ENCODE data around the gene ZNF726. TPM values are rescaled to one million over a fixed set of nuclear protein-coding genes. Genes with fewer than 3 reads are reported as not detected.
"Not testable (repeated sequence)": the region's sequence is repeated elsewhere in the genome, so short reads cannot be mapped to it uniquely, and the experiment has no call there.

The ZNF726 gene
- total RNA-seq, 1 experiment from 2014 or later = not detected

GRCh38 chr19:23956051-23956450, 41.4 kb downstream of the ZNF726 start:
- DNase-seq = no peak
- no peaks in the 10 kb centered on the region for H3K36me3 Mint-ChIP-seq (ENCODE audit: insufficient read depth, unreplicated experiment)
- H3K27ac Mint-ChIP-seq (ENCODE audit: unreplicated experiment) = no peak overlapping the region
- H3K4me3 Mint-ChIP-seq (ENCODE audit: unreplicated experiment) = no peak overlapping the region
- no peaks in the 10 kb centered on the region for H3K36me3 ChIP-seq (ENCODE audit: control insufficient read depth, insufficient read depth, low read length)
- intact Hi-C loops (cut with micrococcal nuclease; ENCODE audit: unreplicated experiment) = no loop called here
- peaks cover under 1% of the 10 kb centered on the region for H3K9me3 Mint-ChIP-seq (ENCODE audit: unreplicated experiment)
- H3K9me3 ChIP-seq = no peaks in the 10 kb centered on the region; the same call in 1 of the 2 replicates
- ChIA-PET POLR2A (no interaction called here), CTCF (no interaction called here)
- TF ChIP-seq CTCF (IDR thresholded peaks at IDR 0.05; ENCODE audit: insufficient read depth in 1 of 2, low read depth in 1 of 2, low read length in 1 of 2, severe bottlenecking in 1 of 2, unreplicated experiment in 1 of 2) = no peak
- H3K4me3 ChIP-seq (ENCODE audit: low read depth, low read length) = no peak overlapping the region
- H3K4me1 ChIP-seq = no peaks in the 10 kb centered on the region
- no peaks in the 10 kb centered on the region for H3K27me3 Mint-ChIP-seq (ENCODE audit: insufficient read depth, unreplicated experiment)
- no TSS peak for BruUV-seq (replicated peaks)
- H3K27me3 ChIP-seq (replicated peaks; ENCODE audit: control insufficient read depth, insufficient read depth, low read length) = no peaks in the 10 kb centered on the region
- H3K4me1 Mint-ChIP-seq (ENCODE audit: low read depth, unreplicated experiment) = no peaks in the 10 kb centered on the region

GRCh38 chr19:23957660-23958281, 43.1 kb downstream of the ZNF726 start:
- Mint-ChIP-seq H3K27ac (ENCODE audit: unreplicated experiment) (no peak overlapping the region), H3K36me3 (ENCODE audit: insufficient read depth, unreplicated experiment) (no peaks in the 10 kb centered on the region), H3K4me1 (ENCODE audit: low read depth, unreplicated experiment) (no peaks in the 10 kb centered on the region), H3K9me3 (ENCODE audit: unreplicated experiment) (peaks cover 14% of the 10 kb centered on the region), H3K27me3 (ENCODE audit: insufficient read depth, unreplicated experiment) (no peaks in the 10 kb centered on the region), H3K4me3 (ENCODE audit: unreplicated experiment) (no peak overlapping the region)
- intact Hi-C loops (cut with micrococcal nuclease; ENCODE audit: unreplicated experiment) = no loop called here
- Histone ChIP-seq H3K4me3 (ENCODE audit: low read depth, low read length) (no peak overlapping the region), H3K36me3 (ENCODE audit: control insufficient read depth, insufficient read depth, low read length) (no peaks in the 10 kb centered on the region), H3K9me3 (no peaks in the 10 kb centered on the region; the same call in 1 of the 2 replicates), H3K4me1 (no peaks in the 10 kb centered on the region), H3K27me3 (replicated peaks; ENCODE audit: control insufficient read depth, insufficient read depth, low read length) (no peaks in the 10 kb centered on the region)
- TF ChIP-seq CTCF (IDR thresholded peaks at IDR 0.05; ENCODE audit: insufficient read depth in 1 of 2, low read depth in 1 of 2, low read length in 1 of 2, severe bottlenecking in 1 of 2, unreplicated experiment in 1 of 2) = no peak
- BruUV-seq (replicated peaks) = no TSS peak
- POLR2A ChIA-PET = no interaction called here
- CTCF ChIA-PET = no interaction called here
- DNase-seq = no peak

DNA sequence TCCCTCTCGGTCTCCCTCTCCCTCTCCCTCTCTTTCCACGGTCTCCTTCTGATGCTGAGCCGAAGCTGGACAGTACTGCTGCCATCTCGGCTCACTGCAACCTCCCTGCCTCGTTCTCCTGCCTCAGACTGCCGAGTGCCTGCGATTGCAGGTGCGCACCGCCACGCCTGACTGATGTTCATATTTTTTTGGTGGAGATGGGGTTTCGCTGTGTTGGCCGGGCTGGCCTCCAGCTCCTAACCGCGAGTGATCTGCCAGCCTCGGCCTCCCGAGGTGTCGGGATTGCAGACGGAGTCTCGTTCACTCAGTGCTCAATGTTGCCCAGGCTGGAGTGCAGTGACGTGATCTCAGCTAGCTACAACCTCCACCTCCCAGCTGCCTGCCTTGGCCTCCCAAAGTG, 48.7 kb downstream of the ZNF726 start:
- H3K9me3 ChIP-seq; POLR2A ChIA-PET; H3K4me3 Mint-ChIP-seq (ENCODE audit: unreplicated experiment); H3K4me1 Mint-ChIP-seq (ENCODE audit: low read depth, unreplicated experiment); intact Hi-C loops (cut with micrococcal nuclease; ENCODE audit: unreplicated experiment); DNase-seq; H3K27me3 ChIP-seq (replicated peaks; ENCODE audit: control insufficient read depth, insufficient read depth, low read length); H3K36me3 ChIP-seq (ENCODE audit: control insufficient read depth, insufficient read depth, low read length); CTCF ChIA-PET; H3K4me3 ChIP-seq (ENCODE audit: low read depth, low read length); H3K27me3 Mint-ChIP-seq (ENCODE audit: insufficient read depth, unreplicated experiment); BruUV-seq (replicated peaks); H3K4me1 ChIP-seq; H3K27ac Mint-ChIP-seq (ENCODE audit: unreplicated experiment); H3K36me3 Mint-ChIP-seq (ENCODE audit: insufficient read depth, unreplicated experiment): not testable (repeated sequence)
- H3K9me3 Mint-ChIP-seq (ENCODE audit: unreplicated experiment) = peaks cover 37% of the 10 kb centered on the region

DNA sequence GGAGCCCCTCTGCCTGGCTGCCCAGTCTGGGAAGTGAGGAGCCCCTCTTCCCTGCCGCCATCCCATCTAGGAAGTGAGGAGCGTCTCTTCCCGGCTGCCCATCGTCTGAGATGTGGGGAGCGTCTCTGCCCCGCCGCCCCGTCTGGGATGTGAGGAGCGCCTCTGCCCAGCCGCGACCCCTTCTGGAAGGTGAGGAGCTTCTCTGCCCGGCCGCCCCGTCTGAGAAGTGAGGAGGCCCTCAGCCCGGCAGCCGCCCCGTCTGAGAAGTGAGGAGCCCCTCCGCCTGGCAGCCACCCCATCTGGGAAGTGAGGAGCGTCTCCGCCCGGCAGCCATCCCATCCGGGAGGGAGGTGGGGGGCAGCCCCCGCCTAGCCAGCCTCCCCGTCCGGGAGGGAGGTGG, 49.2 kb downstream of the ZNF726 start:
- intact Hi-C loops (cut with micrococcal nuclease; ENCODE audit: unreplicated experiment); BruUV-seq (replicated peaks); H3K4me3 Mint-ChIP-seq (ENCODE audit: unreplicated experiment); H3K27ac Mint-ChIP-seq (ENCODE audit: unreplicated experiment); CTCF ChIA-PET; H3K27me3 ChIP-seq (replicated peaks; ENCODE audit: control insufficient read depth, insufficient read depth, low read length); H3K27me3 Mint-ChIP-seq (ENCODE audit: insufficient read depth, unreplicated experiment); H3K9me3 ChIP-seq; H3K36me3 ChIP-seq (ENCODE audit: control insufficient read depth, insufficient read depth, low read length); H3K4me1 ChIP-seq; H3K4me1 Mint-ChIP-seq (ENCODE audit: low read depth, unreplicated experiment); H3K4me3 ChIP-seq (ENCODE audit: low read depth, low read length); POLR2A ChIA-PET; DNase-seq; H3K36me3 Mint-ChIP-seq (ENCODE audit: insufficient read depth, unreplicated experiment): not testable (repeated sequence)
- H3K9me3 Mint-ChIP-seq (ENCODE audit: unreplicated experiment) = peaks cover 37% of the 10 kb centered on the region

- H3K27me3 Mint-ChIP-seq (ENCODE audit: insufficient read depth, unreplicated experiment); DNase-seq; intact Hi-C loops (cut with micrococcal nuclease; ENCODE audit: unreplicated experiment); H3K4me1 Mint-ChIP-seq (ENCODE audit: low read depth, unreplicated experiment); H3K4me3 Mint-ChIP-seq (ENCODE audit: unreplicated experiment); H3K4me1 ChIP-seq; POLR2A ChIA-PET; BruUV-seq (replicated peaks); H3K4me3 ChIP-seq (ENCODE audit: low read depth, low read length); CTCF ChIA-PET; H3K27ac Mint-ChIP-seq (ENCODE audit: unreplicated experiment); H3K27me3 ChIP-seq (replicated peaks; ENCODE audit: control insufficient read depth, insufficient read depth, low read length); H3K9me3 ChIP-seq; H3K36me3 Mint-ChIP-seq (ENCODE audit: insufficient read depth, unreplicated experiment); H3K36me3 ChIP-seq (ENCODE audit: control insufficient read depth, insufficient read depth, low read length): not testable (repeated sequence)
- H3K9me3 Mint-ChIP-seq (ENCODE audit: unreplicated experiment) = peaks cover 37% of the 10 kb centered on the region
These were observed 49.6 kb downstream of the ZNF726 start for GRCh38 chr19:23964334-23964733.
